ENCODE measurements around the gene IGFLR1. TPM values are rescaled to one million over a fixed set of nuclear protein-coding genes. Genes with fewer than 3 reads are reported as not detected.

The IGFLR1 gene
- total and polyA plus RNA-seq, 2 of the 4 experiments (the other 2 are of a cell fraction), result 0.72 to 2.7 TPM

- dilution Hi-C loops (cut with HindIII; ENCODE audit: low sequenced_read_pairs, unreplicated experiment) (no loop called here), in situ Hi-C loops (cut with MboI; ENCODE audit: low sequenced_read_pairs) (no loop called here), intact Hi-C loops (cut with micrococcal nuclease) (no loop called here)
- no peak overlapping the region for H3K4ac ChIP-seq (ENCODE audit: low read depth, low read length)
- H4K8ac ChIP-seq (ENCODE audit: low read depth in 2 of 2, low read length in 2 of 2), result no peak overlapping the region
- no peak overlapping the region for H3K9ac ChIP-seq (ENCODE audit: low read depth, low read length)
- no peak overlapping the region for H2AK9ac ChIP-seq (replicated peaks; ENCODE audit: low read depth, low read length, poor library complexity)
- H2AFZ ChIP-seq (replicated peaks; ENCODE audit: low read length, poor library complexity), result no peak overlapping the region
- ChIA-PET CTCF (no interaction called here), POLR2A (ENCODE audit: unreplicated experiment) (no interaction called here)
- no peak overlapping the region for H2BK5ac ChIP-seq (ENCODE audit: low read depth, low read length, poor library complexity, severe bottlenecking)
- no peak overlapping the region for H4K5ac ChIP-seq (ENCODE audit: low read depth, low read length)
- ATAC-seq (ENCODE audit: low read depth) (no peak), DNase-seq (no peak)
- no peaks in the 10 kb centered on the region for H3K4me1 ChIP-seq (ENCODE audit: control insufficient read depth, insufficient read depth, low read length)
- H2AK5ac ChIP-seq (ENCODE audit: low read depth, low read length), result no peak overlapping the region
- no peak overlapping the region for H3K27ac ChIP-seq (ENCODE audit: insufficient read depth, low read length)
- BruUV-seq (replicated peaks), result no TSS peak
- no peaks in the 10 kb centered on the region for H4K20me1 ChIP-seq (ENCODE audit: insufficient read depth, low read length)
- no peak overlapping the region for H3K18ac ChIP-seq (ENCODE audit: low read depth, low read length)
- H2BK15ac ChIP-seq (ENCODE audit: low read depth, low read length), result no peak overlapping the region
- 79% methylated on average over 5 of the region's 45 CpGs; no CpG with 5 or more reads in 1 of the 2 experiments for WGBS, 2 experiments (ENCODE audit: extremely low coverage in 2 of 2, insufficient read length in 1 of 2)
- H2BK120ac ChIP-seq (ENCODE audit: low read depth, low read length), result no peak overlapping the region
- no peak overlapping the region for H3K14ac ChIP-seq (replicated peaks; ENCODE audit: low read depth, low read length)
- no peak overlapping the region for H3K23ac ChIP-seq (ENCODE audit: low read depth, low read length)
- no peaks in the 10 kb centered on the region for H3K9me1 ChIP-seq (ENCODE audit: insufficient read depth, low read length)
- H3K4me2 ChIP-seq (ENCODE audit: low read depth, low read length), result no peak overlapping the region
- no peak overlapping the region for H3K4me3 ChIP-seq (ENCODE audit: insufficient read depth, low read depth, low read length)
- TF ChIP-seq USF2 (IDR thresholded peaks at IDR 0.05; ENCODE audit: low read depth, low read length) (no peak), CEBPB (IDR thresholded peaks at IDR 0.05; ENCODE audit: low read depth, low read length) (no peak), FOS (IDR thresholded peaks at IDR 0.05; ENCODE audit: low read depth, low read length) (no peak), MAZ (IDR thresholded peaks at IDR 0.05; ENCODE audit: borderline replicate concordance, low read depth, low read length) (no peak), BHLHE40 (IDR thresholded peaks at IDR 0.05; ENCODE audit: low read depth, low read length) (no peak), CTCF (conservative IDR thresholded peaks at IDR 0.05; ENCODE audit: low read depth, low read length) (no peak), ELK1 (IDR thresholded peaks at IDR 0.05; ENCODE audit: borderline replicate concordance, low read depth, low read length) (no peak), RAD21 (IDR thresholded peaks at IDR 0.05; ENCODE audit: low read length) (no peak), CHD1 (IDR thresholded peaks at IDR 0.05; ENCODE audit: low read depth, low read length) (no peak), SMC3 (IDR thresholded peaks at IDR 0.05; ENCODE audit: low read depth, low read length) (no peak), RCOR1 (IDR thresholded peaks at IDR 0.05; ENCODE audit: insufficient replicate concordance, low read length) (no peak), MAFK (IDR thresholded peaks at IDR 0.05; ENCODE audit: low read depth, low read length) (no peak), RFX5 (IDR thresholded peaks at IDR 0.05; ENCODE audit: low read depth, low read length) (no peak), MXI1 (IDR thresholded peaks at IDR 0.05; ENCODE audit: borderline replicate concordance, low read depth, low read length) (no peak), POLR2A (IDR thresholded peaks at IDR 0.05; ENCODE audit: low read depth, low read length) (no peak), NFE2L2 (IDR thresholded peaks at IDR 0.05; ENCODE audit: low read depth, low read length) (no peak)
- H3K79me1 ChIP-seq (ENCODE audit: low read depth in 1 of 2, low read length in 2 of 2), result no peaks in the 10 kb centered on the region
- no peaks in the 10 kb centered on the region for H3K27me3 ChIP-seq (ENCODE audit: control insufficient read depth, insufficient read depth, low read length)
- H3K36me3 ChIP-seq (ENCODE audit: control insufficient read depth, insufficient read depth, low read length), result peaks cover 14% of the 10 kb centered on the region
- no peaks in the 10 kb centered on the region for H3K9me3 ChIP-seq (ENCODE audit: control insufficient read depth, insufficient read depth, low read length)
- H2BK20ac ChIP-seq (ENCODE audit: low read depth, low read length), result no peak overlapping the region
- no peak overlapping the region for H4K91ac ChIP-seq (ENCODE audit: insufficient read depth, low read depth, low read length)
- H3K56ac ChIP-seq (ENCODE audit: extremely low read depth, insufficient read depth, low read length), result no peak overlapping the region
Measured at GRCh38 chr19:35784503-35785338, 42.5 kb upstream of the IGFLR1 start.
